MV-4-11 (cell line): ENCODE data around the gene ARFGAP3.

Experiments
- DNase-seq: peaks from one replicate; lab custom pipeline; 2025; lab: John Stamatoyannopoulos, UW

Gene ARFGAP3

GRCh38 chr22:42883970-42884369 lies 26.9 kb upstream of the ARFGAP3 start:
- DNase-seq: no peak

- DNase-seq: no peak
Measured at GRCh38 chr22:42883121-42883520, 26.0 kb upstream of the ARFGAP3 start.

- no peak for DNase-seq
Measured at GRCh38 chr22:42881982-42882656, 25.0 kb upstream of the ARFGAP3 start.

GRCh38 chr22:42881298-42881697 lies 24.2 kb upstream of the ARFGAP3 start:
- no peak for DNase-seq

- DNase-seq: no peak
Measured at GRCh38 chr22:42880815-42881214, 23.7 kb upstream of the ARFGAP3 start.

GRCh38 chr22:42879371-42880021 lies 22.4 kb upstream of the ARFGAP3 start:
- DNase-seq: no peak

GRCh38 chr22:42878561-42879305 lies 21.7 kb upstream of the ARFGAP3 start:
- DNase-seq: no peak

GRCh38 chr22:42877597-42878340 lies 20.7 kb upstream of the ARFGAP3 start:
- DNase-seq: no peak

- DNase-seq: no peak
Measured at GRCh38 chr22:42877158-42877557, 20.1 kb upstream of the ARFGAP3 start.

GRCh38 chr22:42876041-42876440 lies 19.0 kb upstream of the ARFGAP3 start:
- no peak for DNase-seq

- DNase-seq: no peak
Measured at GRCh38 chr22:42874010-42874409, 16.9 kb upstream of the ARFGAP3 start.

- DNase-seq: no peak
Measured at GRCh38 chr22:42873356-42873755, 16.3 kb upstream of the ARFGAP3 start.

- DNase-seq: no peak
Measured at GRCh38 chr22:42872821-42873220, 15.7 kb upstream of the ARFGAP3 start.

GRCh38 chr22:42871146-42872050 lies 14.3 kb upstream of the ARFGAP3 start:
- DNase-seq: no peak

- DNase-seq: no peak
Measured at GRCh38 chr22:42869888-42870480, 12.9 kb upstream of the ARFGAP3 start.

GRCh38 chr22:42869463-42869862 lies 12.4 kb upstream of the ARFGAP3 start:
- no peak for DNase-seq

- DNase-seq: no peak
Measured at GRCh38 chr22:42868751-42869251, 11.7 kb upstream of the ARFGAP3 start.

- DNase-seq: no peak
Measured at GRCh38 chr22:42866100-42866499, 9.0 kb upstream of the ARFGAP3 start.

- DNase-seq: no peak
Measured at GRCh38 chr22:42865536-42865935, 8.5 kb upstream of the ARFGAP3 start.

- peak; percentile 81 for DNase-seq
Measured at GRCh38 chr22:42863349-42863961, 6.4 kb upstream of the ARFGAP3 start.
